K562 (cell line): ENCODE data around the gene CAPN12.

Source experiments
- EP300 ChIP-seq: IDR thresholded peaks from 2 replicates; pipeline ENCODE4 v1.6.1; 2012; ENCODE audit warnings: low read length, improper control_type of control experiment
- ZFX ChIP-seq: sonication (generic); formaldehyde crosslinking; IDR thresholded peaks from 2 replicates; pipeline ENCODE4 v1.8.0; 2022; ENCODE audit warnings: mild to moderate bottlenecking, missing genetic modification reagents, moderate library complexity
- TF ChIP-seq, protein P1 (sequence below), 3 experiments: IDR thresholded peaks in 2 of 3; conservative IDR thresholded peaks in 1 of 3; 2 replicates each; pipeline ENCODE4 v1.5.1; 2011 to 2012; ENCODE audit warnings: low read length in 3 of 3, mild to moderate bottlenecking in 3 of 3, control low read depth in 2 of 3, improper control_type of control experiment in 1 of 3, inconsistent platforms in 1 of 3, low read depth in 1 of 3, mixed read lengths in 1 of 3, moderate library complexity in 1 of 3; ENCODE audit not compliant: insufficient read depth in 2 of 3

DNA sequence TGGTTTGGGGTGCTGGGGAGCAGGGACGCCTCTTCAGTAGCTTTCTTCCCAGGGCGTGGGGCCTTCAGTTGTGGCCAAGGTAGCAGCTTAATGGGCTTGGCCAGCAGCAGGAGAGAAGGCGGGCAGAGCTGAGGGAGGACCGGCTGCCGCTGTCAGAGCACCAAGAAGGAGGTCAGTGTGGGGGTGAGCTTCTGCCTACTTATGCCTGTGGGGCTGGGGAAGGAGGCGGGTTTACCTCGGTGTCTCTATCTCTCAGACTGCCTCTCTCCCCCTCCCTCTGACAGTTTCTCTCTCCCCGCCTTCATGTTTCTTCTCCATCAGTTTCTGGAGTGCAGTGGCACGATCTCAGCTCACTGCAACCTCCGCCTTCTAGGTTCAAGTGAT lies at the start of gene CAPN12:
- TF ChIP-seq ZFX: no peak
- TF ChIP-seq, protein P1, sequence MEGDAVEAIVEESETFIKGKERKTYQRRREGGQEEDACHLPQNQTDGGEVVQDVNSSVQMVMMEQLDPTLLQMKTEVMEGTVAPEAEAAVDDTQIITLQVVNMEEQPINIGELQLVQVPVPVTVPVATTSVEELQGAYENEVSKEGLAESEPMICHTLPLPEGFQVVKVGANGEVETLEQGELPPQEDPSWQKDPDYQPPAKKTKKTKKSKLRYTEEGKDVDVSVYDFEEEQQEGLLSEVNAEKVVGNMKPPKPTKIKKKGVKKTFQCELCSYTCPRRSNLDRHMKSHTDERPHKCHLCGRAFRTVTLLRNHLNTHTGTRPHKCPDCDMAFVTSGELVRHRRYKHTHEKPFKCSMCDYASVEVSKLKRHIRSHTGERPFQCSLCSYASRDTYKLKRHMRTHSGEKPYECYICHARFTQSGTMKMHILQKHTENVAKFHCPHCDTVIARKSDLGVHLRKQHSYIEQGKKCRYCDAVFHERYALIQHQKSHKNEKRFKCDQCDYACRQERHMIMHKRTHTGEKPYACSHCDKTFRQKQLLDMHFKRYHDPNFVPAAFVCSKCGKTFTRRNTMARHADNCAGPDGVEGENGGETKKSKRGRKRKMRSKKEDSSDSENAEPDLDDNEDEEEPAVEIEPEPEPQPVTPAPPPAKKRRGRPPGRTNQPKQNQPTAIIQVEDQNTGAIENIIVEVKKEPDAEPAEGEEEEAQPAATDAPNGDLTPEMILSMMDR (IDR thresholded peaks at IDR 0.05 in 2 of 3, conservative IDR thresholded peaks at IDR 0.05 in 1 of 3; ENCODE audit: insufficient read depth in 2 of 3, low read depth in 1 of 3, low read length in 3 of 3): no peak
- TF ChIP-seq EP300: no peak
